ENCODE results near the gene RAB31. TPM values are rescaled to one million over a fixed set of nuclear protein-coding genes. Genes with fewer than 3 reads are reported as not detected.
"Not testable (repeated sequence)": the region's sequence is repeated elsewhere in the genome, so short reads cannot be mapped to it uniquely, and the experiment has no call there.

RAB31 gene
- polyA plus RNA-seq, 1 experiment: 37.2 TPM

GRCh38 chr18:9852266-9853081, 144.4 kb downstream of the RAB31 start:
- ChIA-PET POLR2A (no interaction called here), CTCF (interaction anchor here (1.4 kb wide), 1 partner anchor 17 kb away, joined by 5 read pairs; no protein-coding TSS in a partner anchor)
- no peak for DNase-seq (ENCODE audit: low read depth)
- Histone ChIP-seq H3K4me3 (ENCODE audit: low read depth, low read length) (no peak overlapping the region), H3K36me3 (ENCODE audit: control insufficient read depth, insufficient read depth, low read length) (no peaks in the 10 kb centered on the region), H3K27me3 (ENCODE audit: control insufficient read depth, insufficient read depth, low read length) (no peaks in the 10 kb centered on the region)
- TF ChIP-seq CTCF (IDR thresholded peaks at IDR 0.05; ENCODE audit: insufficient read depth, low read depth, low read length): no peak

DNA sequence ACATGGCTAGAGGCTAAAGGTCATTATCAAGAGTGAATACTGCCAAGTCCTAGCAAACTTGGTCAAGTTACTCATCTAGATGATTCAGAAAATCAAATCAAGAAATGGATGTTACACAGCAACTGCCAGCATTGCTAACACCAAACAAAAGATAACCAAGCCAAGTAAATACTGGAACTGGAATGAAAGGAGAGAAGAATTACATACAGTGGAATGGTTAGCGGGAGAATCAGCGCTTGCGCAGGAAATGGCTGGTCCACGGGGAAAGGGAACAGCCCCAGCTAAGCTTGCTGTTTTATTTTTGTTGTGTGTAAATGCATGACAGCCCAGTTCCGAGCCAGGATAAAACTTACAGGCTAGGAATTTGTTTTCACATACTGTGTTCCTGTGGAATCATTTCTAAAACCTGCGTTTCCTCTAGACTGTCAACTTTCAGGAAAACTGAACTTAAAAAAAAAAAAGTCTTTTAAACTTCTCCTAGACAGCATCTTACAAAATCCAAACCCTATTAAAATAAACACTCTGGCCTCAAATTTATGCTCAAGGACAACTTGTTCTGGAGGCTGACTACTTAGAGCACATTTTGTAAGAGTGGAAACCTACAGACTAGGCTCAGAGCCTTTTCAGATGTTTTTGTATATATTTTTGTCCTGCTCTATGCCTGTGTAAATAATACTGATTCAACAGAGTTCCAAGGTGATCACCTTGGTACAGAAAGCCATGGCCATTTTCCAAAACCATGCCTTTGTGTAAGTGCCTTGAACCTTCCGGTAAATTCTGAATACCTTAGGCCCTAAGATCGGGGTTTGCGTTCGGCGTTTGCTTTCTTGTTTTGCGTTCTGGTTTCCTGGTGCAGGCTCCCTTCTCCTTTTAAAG, 146.9 kb downstream of the RAB31 start:
- no peak overlapping the region for H3K4me3 ChIP-seq (ENCODE audit: low read depth, low read length)
- DNase-seq (ENCODE audit: low read depth): no peak
- POLR2A ChIA-PET: no interaction called here
- no peaks in the 10 kb centered on the region for H3K27me3 ChIP-seq (ENCODE audit: control insufficient read depth, insufficient read depth, low read length)
- TF ChIP-seq CTCF (IDR thresholded peaks at IDR 0.05; ENCODE audit: insufficient read depth, low read depth, low read length): no peak
- H3K36me3 ChIP-seq (ENCODE audit: control insufficient read depth, insufficient read depth, low read length): peaks cover 2% of the 10 kb centered on the region
- CTCF ChIA-PET: no interaction called here

DNA sequence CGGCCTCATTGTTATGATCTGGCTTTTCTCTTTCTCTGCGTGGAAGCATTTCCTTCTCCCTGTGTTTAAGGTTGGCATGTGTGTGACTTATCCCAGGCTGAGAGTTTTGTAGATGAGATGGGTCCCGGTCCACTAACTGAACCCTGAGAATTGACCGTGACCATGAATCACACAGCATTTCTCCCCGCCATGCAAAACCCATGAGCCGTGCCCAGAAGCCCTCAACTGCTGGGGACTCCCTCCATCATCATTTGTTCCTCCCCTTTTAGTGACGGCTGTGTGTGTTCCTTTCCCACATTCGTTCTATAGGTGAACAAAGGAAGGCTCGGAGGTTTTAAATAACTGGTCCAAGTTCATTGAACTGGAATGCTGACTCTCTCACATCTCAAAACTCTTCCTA, 147.6 kb downstream of the RAB31 start:
- ChIA-PET POLR2A (no interaction called here), CTCF (no interaction called here)
- H3K4me3 ChIP-seq (ENCODE audit: low read depth, low read length): no peak overlapping the region
- no peaks in the 10 kb centered on the region for H3K27me3 ChIP-seq (ENCODE audit: control insufficient read depth, insufficient read depth, low read length)
- peaks cover 2% of the 10 kb centered on the region for H3K36me3 ChIP-seq (ENCODE audit: control insufficient read depth, insufficient read depth, low read length)
- no peak for DNase-seq (ENCODE audit: low read depth)
- TF ChIP-seq CTCF (IDR thresholded peaks at IDR 0.05; ENCODE audit: insufficient read depth, low read depth, low read length): no peak

DNA sequence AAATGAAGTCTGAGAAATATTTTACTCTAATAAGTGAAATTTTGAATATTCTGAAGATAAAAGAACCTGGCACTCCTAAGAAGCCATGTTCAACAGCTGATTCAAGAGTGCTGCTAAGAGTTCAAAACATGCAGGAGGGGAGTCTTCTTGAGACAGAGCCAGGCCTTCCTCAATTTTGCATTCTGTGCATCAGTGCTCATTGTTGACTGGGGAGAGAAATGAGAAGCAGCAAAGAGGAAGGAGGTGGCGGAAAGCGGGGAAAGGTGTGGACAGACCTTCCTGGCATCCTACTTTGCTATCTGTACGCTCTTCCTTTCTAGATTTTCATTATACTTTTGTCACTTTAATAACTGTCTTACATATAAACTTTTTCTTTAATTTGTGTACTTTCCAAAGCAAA, 148.0 kb downstream of the RAB31 start:
- CTCF ChIA-PET: no interaction called here
- Histone ChIP-seq H3K27me3 (ENCODE audit: control insufficient read depth, insufficient read depth, low read length) (no peaks in the 10 kb centered on the region), H3K4me3 (ENCODE audit: low read depth, low read length) (no peak overlapping the region), H3K36me3 (ENCODE audit: control insufficient read depth, insufficient read depth, low read length) (peaks cover 2% of the 10 kb centered on the region)
- no peak for DNase-seq (ENCODE audit: low read depth)
- TF ChIP-seq CTCF (IDR thresholded peaks at IDR 0.05; ENCODE audit: insufficient read depth, low read depth, low read length): no peak
- POLR2A ChIA-PET: no interaction called here

DNA sequence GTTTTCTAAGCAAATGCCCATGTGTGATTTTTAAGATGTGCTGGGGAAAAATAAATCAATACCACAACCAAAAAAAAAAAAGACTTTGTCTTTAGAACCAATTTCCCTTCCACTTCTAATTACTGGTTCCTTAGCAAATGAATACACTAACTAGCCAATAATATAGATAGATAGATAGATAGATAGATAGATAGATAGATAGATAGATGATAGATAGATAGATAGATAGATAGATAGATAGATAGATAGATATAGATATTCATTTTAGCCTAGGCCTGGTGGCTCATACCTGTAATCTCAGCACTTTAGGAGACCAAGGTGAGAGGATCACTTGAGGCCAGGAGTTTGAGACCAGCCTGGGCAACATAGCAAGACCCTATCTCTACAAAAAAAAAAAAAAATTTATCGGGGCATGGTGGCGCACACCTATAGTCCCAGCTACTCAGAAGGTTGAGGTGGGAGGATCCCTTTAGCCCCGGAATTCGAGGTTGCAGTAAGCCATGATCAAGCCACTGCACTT, 149.4 kb downstream of the RAB31 start:
- CTCF ChIA-PET: interaction anchor here (0.7 kb wide), 1 partner anchor 14 kb away, joined by 3 read pairs; no protein-coding TSS in a partner anchor

More for the DNA sequence above, 149.4 kb downstream of the RAB31 start:
- POLR2A ChIA-PET; DNase-seq (ENCODE audit: low read depth); H3K4me3 ChIP-seq (ENCODE audit: low read depth, low read length); H3K27me3 ChIP-seq (ENCODE audit: control insufficient read depth, insufficient read depth, low read length); H3K36me3 ChIP-seq (ENCODE audit: control insufficient read depth, insufficient read depth, low read length): not testable (repeated sequence)
